Smooth muscle cell (in vitro differentiated cells): ENCODE measurements around the gene MISP3. TPM values are rescaled to one million over a fixed set of nuclear protein-coding genes. Genes with fewer than 3 reads are reported as not detected.

Source experiments
- DNase-seq: peaks from one replicate; lab custom pipeline; 2025; ENCODE audit not compliant: unreplicated experiment; lab: John Stamatoyannopoulos, UW
- H2AFZ ChIP-seq: fragments of 200-600 bp; sonication (generic); 2 replicates; pipeline ENCODE4 v1.6.0; 2016; ENCODE audit warnings: antibody characterized with exemption, low read depth, mild to moderate bottlenecking
- H3F3A ChIP-seq: fragments of 200-600 bp; sonication (generic); 2 replicates; pipeline ENCODE4 v1.6.0; 2017; ENCODE audit warnings: antibody characterized with exemption, low read depth
- H3K27ac ChIP-seq: fragments of 200-600 bp; sonication (generic); 2 replicates; pipeline ENCODE4 v1.5.1; 2016; ENCODE audit warnings: low read depth, mild to moderate bottlenecking
- H3K27me3 ChIP-seq: fragments of 200-600 bp; sonication (generic); 2 replicates; pipeline ENCODE4 v1.6.1; 2016; ENCODE audit warnings: low read depth, mild to moderate bottlenecking
- H3K36me3 ChIP-seq: fragments of 200-600 bp; sonication (generic); 2 replicates; pipeline ENCODE4 v1.5.1; 2016; ENCODE audit warnings: low read depth
- H3K4me1 ChIP-seq: fragments of 200-600 bp; sonication (generic); 2 replicates; pipeline ENCODE4 v1.5.1; 2016; ENCODE audit warnings: low read depth
- H3K4me2 ChIP-seq: fragments of 200-600 bp; sonication (generic); 2 replicates; pipeline ENCODE4 v1.6.0; 2016; ENCODE audit warnings: mild to moderate bottlenecking
- H3K4me3 ChIP-seq: fragments of 200-600 bp; sonication (generic); 2 replicates; pipeline ENCODE4 v1.5.1; 2016; ENCODE audit warnings: mild to moderate bottlenecking
- H3K79me2 ChIP-seq: fragments of 200-600 bp; sonication (generic); 2 replicates; pipeline ENCODE4 v1.6.0; 2016; ENCODE audit warnings: low read depth, mild to moderate bottlenecking
- H3K9ac ChIP-seq: fragments of 200-600 bp; sonication (generic); 2 replicates; pipeline ENCODE4 v1.6.0; 2016; ENCODE audit warnings: low read depth
- H3K9me3 ChIP-seq: fragments of 200-600 bp; sonication (generic); replicated peaks from 2 replicates; pipeline ENCODE4 v1.5.1; 2016; ENCODE audit warnings: low read depth
- H4K20me1 ChIP-seq: fragments of 200-600 bp; sonication (generic); 2 replicates; pipeline ENCODE4 v1.6.0; 2016; ENCODE audit warnings: low read depth
- CTCF ChIP-seq: fragments of 200-600 bp; sonication (generic); IDR thresholded peaks from 2 replicates; pipeline ENCODE4 v1.5.1; 2017; ENCODE audit warnings: borderline replicate concordance, mild to moderate bottlenecking, antibody characterized with exemption; ENCODE audit not compliant: insufficient read depth, poor library complexity, severe bottlenecking
- WGBS: methylation state at CpG from one replicate; pipeline ENCODE4 v1.1.7; 2016; ENCODE audit warnings: low lambda C conversion rate; 5-methylcytosine and 5-hydroxymethylcytosine counted together
- polyA plus RNA-seq: library from polyadenylated mRNA; unstranded; fragments of >200 nt; fragmentation: Nextera tagmentation; extraction: Ambion mirVana; gene quantifications from 2 replicates; pipeline ENCODE4 v1.2.1, GENCODE V29; 2016
- total RNA-seq: library from RNA; depleted of rRNA; stranded (reverse); fragments of >200 nt; gene quantifications from 2 replicates; pipeline ENCODE4 v1.2.3, GENCODE V29; 2014

The MISP3 gene
- total and polyA plus RNA-seq, 2 experiments from 2014 or later: 0.61 to 2.4 TPM

GRCh38 chr19:14094854-14095253 is 22.3 kb downstream of the MISP3 start:
- Histone ChIP-seq H4K20me1 (no peaks in the 10 kb centered on the region), H3K27ac (no peak overlapping the region), H3F3A (no peaks in the 10 kb centered on the region), H3K27me3 (no peaks in the 10 kb centered on the region), H3K4me2 (no peak overlapping the region), H3K9ac (no peak overlapping the region), H3K36me3 (no peaks in the 10 kb centered on the region), H3K4me1 (no peaks in the 10 kb centered on the region), H3K79me2 (no peaks in the 10 kb centered on the region), H2AFZ (no peak overlapping the region), H3K9me3 (no peaks in the 10 kb centered on the region), H3K4me3 (no peak overlapping the region)
- WGBS: 97% methylated on average over 7 of the region's 7 CpGs
- no peak for DNase-seq
- no peak for TF ChIP-seq CTCF

GRCh38 chr19:14096272-14096992 is 23.8 kb downstream of the MISP3 start:
- DNase-seq: no peak
- Histone ChIP-seq H2AFZ (no peak overlapping the region), H3F3A (no peaks in the 10 kb centered on the region), H3K27me3 (no peaks in the 10 kb centered on the region), H3K4me3 (no peak overlapping the region), H3K9ac (no peak overlapping the region), H3K4me2 (no peak overlapping the region), H3K36me3 (no peaks in the 10 kb centered on the region), H3K79me2 (no peaks in the 10 kb centered on the region), H3K9me3 (no peaks in the 10 kb centered on the region), H3K4me1 (no peaks in the 10 kb centered on the region), H3K27ac (no peak overlapping the region), H4K20me1 (no peaks in the 10 kb centered on the region)
- TF ChIP-seq CTCF: no peak
- 97% methylated on average over 11 of the region's 11 CpGs for WGBS

- no peaks in the 10 kb centered on the region for H3K4me1 ChIP-seq
- H2AFZ ChIP-seq: no peak overlapping the region
- no peaks in the 10 kb centered on the region for H3K79me2 ChIP-seq
- no peak overlapping the region for H3K4me2 ChIP-seq
- no peak for TF ChIP-seq CTCF
- no peaks in the 10 kb centered on the region for H3F3A ChIP-seq
- H3K27ac ChIP-seq: no peak overlapping the region
- H3K36me3 ChIP-seq: no peaks in the 10 kb centered on the region
- H3K27me3 ChIP-seq: no peaks in the 10 kb centered on the region
- no peak overlapping the region for H3K9ac ChIP-seq
- no peak overlapping the region for H3K4me3 ChIP-seq
- no peaks in the 10 kb centered on the region for H3K9me3 ChIP-seq
- 93% methylated on average over 20 of the region's 21 CpGs for WGBS
- no peaks in the 10 kb centered on the region for H4K20me1 ChIP-seq
- DNase-seq: no peak
These were observed 25.1 kb downstream of the MISP3 start for GRCh38 chr19:14097532-14098151.
